HepG2 (cell line): ENCODE measurements around the gene IQCC. TPM values are rescaled to one million over a fixed set of nuclear protein-coding genes. Genes with fewer than 3 reads are reported as not detected.

Source experiments
- CREB3 ChIP-seq: sonication (generic); formaldehyde crosslinking; IDR thresholded peaks from 2 replicates; pipeline ENCODE4 v1.5.0; 2020; ENCODE audit warnings: missing genetic modification reagents
- FOXO1 ChIP-seq: sonication (generic); formaldehyde crosslinking; IDR thresholded peaks from 2 replicates; pipeline ENCODE4 v1.4.0; 2020; ENCODE audit warnings: missing genetic modification reagents
- HOXD1 ChIP-seq: sonication (generic); formaldehyde crosslinking; IDR thresholded peaks from 2 replicates; pipeline ENCODE4 v1.5.0; 2020; ENCODE audit warnings: missing genetic modification reagents
- JUNB ChIP-seq: sonication (generic); formaldehyde crosslinking; IDR thresholded peaks from 2 replicates; pipeline ENCODE4 v1.8.0; 2022; ENCODE audit warnings: missing genetic modification reagents, mild to moderate bottlenecking, borderline replicate concordance
- KDM4B ChIP-seq: sonication (generic); formaldehyde crosslinking; IDR thresholded peaks from 2 replicates; pipeline ENCODE4 v1.4.0; 2020; ENCODE audit warnings: missing genetic modification reagents
- NCOA1 ChIP-seq: sonication (generic); formaldehyde crosslinking; IDR thresholded peaks from 2 replicates; pipeline ENCODE4 v1.9.0; 2021; ENCODE audit warnings: missing genetic modification reagents
- SETDB1 ChIP-seq: sonication (generic); formaldehyde crosslinking; IDR thresholded peaks from 2 replicates; pipeline ENCODE4 v1.5.1; 2020; ENCODE audit warnings: missing genetic modification reagents, mild to moderate bottlenecking, borderline replicate concordance
- THYN1 ChIP-seq: sonication (generic); formaldehyde crosslinking; IDR thresholded peaks from 2 replicates; pipeline ENCODE4 v1.8.1; 2023; ENCODE audit warnings: low read depth, mild to moderate bottlenecking, moderate library complexity, missing genetic modification reagents, borderline replicate concordance
- ZFAT ChIP-seq: sonication (generic); formaldehyde crosslinking; conservative IDR thresholded peaks from 2 replicates; pipeline ENCODE4 v1.8.1; 2023; ENCODE audit warnings: missing genetic modification reagents, inconsistent platforms
- ZFP41 ChIP-seq: sonication (generic); formaldehyde crosslinking; IDR thresholded peaks from 2 replicates; pipeline ENCODE4 v1.4.0; 2020; ENCODE audit warnings: mild to moderate bottlenecking, missing genetic modification reagents, borderline replicate concordance
- ZNF263 ChIP-seq: sonication (generic); formaldehyde crosslinking; IDR thresholded peaks from 2 replicates; pipeline ENCODE4 v1.4.0; 2020; ENCODE audit warnings: missing genetic modification reagents
- ZNF276 ChIP-seq: sonication (generic); formaldehyde crosslinking; IDR thresholded peaks from 2 replicates; pipeline ENCODE4 v1.4.0; 2020; ENCODE audit warnings: mild to moderate bottlenecking, low read depth, missing genetic modification reagents
- ZNF318 ChIP-seq: sonication (generic); formaldehyde crosslinking; IDR thresholded peaks from 2 replicates; pipeline ENCODE4 v1.4.0; 2020; ENCODE audit warnings: mild to moderate bottlenecking, missing genetic modification reagents
- ZNF430 ChIP-seq: sonication (generic); formaldehyde crosslinking; IDR thresholded peaks from 2 replicates; pipeline ENCODE4 v1.9.0; 2021; ENCODE audit warnings: mild to moderate bottlenecking, missing genetic modification reagents
- ZNF552 ChIP-seq: sonication (generic); formaldehyde crosslinking; IDR thresholded peaks from 2 replicates; pipeline ENCODE4 v1.9.0; 2022; ENCODE audit warnings: missing genetic modification reagents, mild to moderate bottlenecking, borderline replicate concordance
- ZNF589 ChIP-seq: sonication (generic); formaldehyde crosslinking; conservative IDR thresholded peaks from 2 replicates; pipeline ENCODE4 v1.8.0; 2022; ENCODE audit warnings: mild to moderate bottlenecking, moderate library complexity, missing genetic modification reagents
- ZNF790 ChIP-seq: sonication (generic); formaldehyde crosslinking; IDR thresholded peaks from 2 replicates; pipeline ENCODE4 v1.8.0; 2022; ENCODE audit warnings: missing genetic modification reagents, mild to moderate bottlenecking, borderline replicate concordance
- ZSCAN12 ChIP-seq: sonication (generic); formaldehyde crosslinking; IDR thresholded peaks from 2 replicates; pipeline ENCODE4 v1.9.0; 2021; ENCODE audit warnings: mild to moderate bottlenecking, missing genetic modification reagents
- polyA plus RNA-seq, 8 experiments: library from polyadenylated mRNA; depleted of rRNA in 3 of 8; stranded (reverse) in 7 of 8; unstranded in 1 of 8; fragments of >200 nt; fragmentation: Illumina TruSeq in 4 of 8; extraction: Trizol in 4 of 8; gene quantifications; 2 replicates each; pipeline versions ENCODE4 v1.2.1 to v1.2.3, GENCODE V29; 2011 to 2016; ENCODE audit warnings: low read depth in 4 of 8, missing spikeins in 1 of 8, mixed read lengths in 1 of 8; ENCODE audit not compliant: insufficient read depth in 1 of 8
- total RNA-seq, 5 experiments: library from RNA; depleted of rRNA; stranded (reverse); fragments of >200 nt; fragmentation: Illumina TruSeq; extraction: Trizol; gene quantifications; 2 replicates each; pipeline ENCODE4 v1.2.3, GENCODE V29; 2016; ENCODE audit warnings: low read depth in 1 of 5

Gene IQCC
- total and polyA plus RNA-seq, 2 of the 13 experiments (the other 11 are each of a cell fraction or from before 2014, with no cell fraction given) = 1.7 to 3.0 TPM

- TF ChIP-seq THYN1 (CRISPR knock-in tag) (no peak), FOXO1 (CRISPR knock-in tag) (0 out of 2 replicates have a peak, but pooled peaks have one; percentile 28), SETDB1 (CRISPR knock-in tag) (no peak), ZNF790 (CRISPR knock-in tag) (peak; percentile 89; the same call in 1 of the 2 replicates), ZNF276 (CRISPR knock-in tag) (no peak), NCOA1 (CRISPR knock-in tag) (no peak; the same call in 1 of the 2 replicates), KDM4B (no peak), ZSCAN12 (CRISPR knock-in tag) (peak; percentile 45; the same call in 1 of the 2 replicates), ZNF263 (CRISPR knock-in tag) (peak; percentile 51; the same call in 1 of the 2 replicates), CREB3 (CRISPR knock-in tag) (peak; percentile 96), JUNB (CRISPR knock-in tag) (peak; percentile 88), ZNF430 (CRISPR knock-in tag) (peak; percentile 92; the same call in 1 of the 2 replicates), HOXD1 (CRISPR knock-in tag) (peak; percentile 23; the same call in 1 of the 2 replicates), ZNF552 (CRISPR knock-in tag) (peak; percentile 94), ZFP41 (CRISPR knock-in tag) (peak; percentile 85; the same call in 1 of the 2 replicates), ZFAT (0 out of 2 replicates have a peak, but pooled peaks have one; percentile 30), ZNF318 (no peak), ZNF589 (CRISPR knock-in tag) (peak; percentile 88; the same call in 1 of the 2 replicates)
Measured at GRCh38 chr1:32179443-32180185, 25.9 kb upstream of the IQCC start, which contains the start of gene TXLNA (continued).
